Left ventricle myocardium inferior (tissue), 1 donor: ENCODE measurements around the gene OR52A5. TPM values are rescaled to one million over a fixed set of nuclear protein-coding genes. Genes with fewer than 3 reads are reported as not detected.
A peak's percentile ranks its signal among the peaks of the same experiment; 100 is the strongest.

ENCODE experiments used
- DNase-seq: peaks from one replicate; pipeline ENCODE4 v3.0.0-alpha.2; 2020
- H3K27ac ChIP-seq: fragments of 200-600 bp; replicated peaks from 2 replicates; pipeline ENCODE4 v1.8.0; 2021
- H3K27me3 ChIP-seq: fragments of 200-600 bp; 2 replicates; pipeline ENCODE4 v1.8.0; 2021; ENCODE audit warnings: low read depth
- H3K36me3 ChIP-seq: fragments of 200-600 bp; 2 replicates; pipeline ENCODE4 v1.8.0; 2021
- H3K4me1 ChIP-seq: fragments of 200-600 bp; 2 replicates; pipeline ENCODE4 v1.8.0; 2021
- H3K4me3 ChIP-seq: fragments of 200-600 bp; 2 replicates; pipeline ENCODE4 v1.8.0; 2021; ENCODE audit warnings: mild to moderate bottlenecking, moderate library complexity
- H3K9me3 ChIP-seq: fragments of 200-600 bp; replicated peaks from 2 replicates; pipeline ENCODE4 v1.8.0; 2021
- intact Hi-C: fragments of 100-400 bp; cut with micrococcal nuclease; formaldehyde crosslinking; loops from one replicate; pipeline ENCODE4 v1.11.0; 2022
- total RNA-seq: library from RNA; stranded (reverse); fragmentation: NEBNext Ultra II Directional; extraction: Animal tissue kit (Norgen Biotek cat#: 25700); gene quantifications from one replicate; pipeline ENCODE4 v1.2.1, GENCODE V29; 2021
- TF ChIP-seq, protein P1 (sequence below): fragments of 200-600 bp; IDR thresholded peaks from 2 replicates; pipeline ENCODE4 v1.8.0; 2021; ENCODE audit warnings: antibody characterized with exemption, mild to moderate bottlenecking, borderline replicate concordance
- donor health status: DM: no; HTN: yes; CAD: no; lungs with severe emphysema.

OR52A5 gene
- total RNA-seq, 1 donor from 2014 or later = not detected

DNA sequence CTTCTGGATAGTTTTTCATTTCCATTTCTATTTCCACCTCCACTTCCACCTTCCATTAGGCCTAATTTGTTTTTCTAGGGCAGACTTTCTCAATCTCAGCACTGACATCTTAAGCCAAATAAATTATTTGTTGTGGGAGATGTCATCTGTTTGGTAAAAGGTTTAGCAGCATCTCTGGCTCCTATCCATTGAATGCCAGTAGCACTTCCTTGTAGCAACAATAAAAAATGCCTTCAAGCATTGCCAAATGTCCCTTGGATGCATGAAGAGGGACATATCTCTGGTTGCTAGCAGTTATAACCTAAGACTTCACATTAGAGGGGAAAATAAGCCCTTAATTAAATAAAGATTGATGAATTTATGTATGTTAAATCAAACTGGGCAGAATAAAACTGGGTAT is 1.9 kb downstream of the OR52A5 start:
- Histone ChIP-seq H3K4me1 (no peaks in the 10 kb centered on the region), H3K27ac (no peak overlapping the region), H3K4me3 (no peak overlapping the region), H3K36me3 (no peaks in the 10 kb centered on the region), H3K9me3 (no peaks in the 10 kb centered on the region), H3K27me3 (no peaks in the 10 kb centered on the region)
- no peak for DNase-seq
- intact Hi-C loops = no loop called here
- TF ChIP-seq, protein P1, sequence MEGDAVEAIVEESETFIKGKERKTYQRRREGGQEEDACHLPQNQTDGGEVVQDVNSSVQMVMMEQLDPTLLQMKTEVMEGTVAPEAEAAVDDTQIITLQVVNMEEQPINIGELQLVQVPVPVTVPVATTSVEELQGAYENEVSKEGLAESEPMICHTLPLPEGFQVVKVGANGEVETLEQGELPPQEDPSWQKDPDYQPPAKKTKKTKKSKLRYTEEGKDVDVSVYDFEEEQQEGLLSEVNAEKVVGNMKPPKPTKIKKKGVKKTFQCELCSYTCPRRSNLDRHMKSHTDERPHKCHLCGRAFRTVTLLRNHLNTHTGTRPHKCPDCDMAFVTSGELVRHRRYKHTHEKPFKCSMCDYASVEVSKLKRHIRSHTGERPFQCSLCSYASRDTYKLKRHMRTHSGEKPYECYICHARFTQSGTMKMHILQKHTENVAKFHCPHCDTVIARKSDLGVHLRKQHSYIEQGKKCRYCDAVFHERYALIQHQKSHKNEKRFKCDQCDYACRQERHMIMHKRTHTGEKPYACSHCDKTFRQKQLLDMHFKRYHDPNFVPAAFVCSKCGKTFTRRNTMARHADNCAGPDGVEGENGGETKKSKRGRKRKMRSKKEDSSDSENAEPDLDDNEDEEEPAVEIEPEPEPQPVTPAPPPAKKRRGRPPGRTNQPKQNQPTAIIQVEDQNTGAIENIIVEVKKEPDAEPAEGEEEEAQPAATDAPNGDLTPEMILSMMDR = no peak

DNA sequence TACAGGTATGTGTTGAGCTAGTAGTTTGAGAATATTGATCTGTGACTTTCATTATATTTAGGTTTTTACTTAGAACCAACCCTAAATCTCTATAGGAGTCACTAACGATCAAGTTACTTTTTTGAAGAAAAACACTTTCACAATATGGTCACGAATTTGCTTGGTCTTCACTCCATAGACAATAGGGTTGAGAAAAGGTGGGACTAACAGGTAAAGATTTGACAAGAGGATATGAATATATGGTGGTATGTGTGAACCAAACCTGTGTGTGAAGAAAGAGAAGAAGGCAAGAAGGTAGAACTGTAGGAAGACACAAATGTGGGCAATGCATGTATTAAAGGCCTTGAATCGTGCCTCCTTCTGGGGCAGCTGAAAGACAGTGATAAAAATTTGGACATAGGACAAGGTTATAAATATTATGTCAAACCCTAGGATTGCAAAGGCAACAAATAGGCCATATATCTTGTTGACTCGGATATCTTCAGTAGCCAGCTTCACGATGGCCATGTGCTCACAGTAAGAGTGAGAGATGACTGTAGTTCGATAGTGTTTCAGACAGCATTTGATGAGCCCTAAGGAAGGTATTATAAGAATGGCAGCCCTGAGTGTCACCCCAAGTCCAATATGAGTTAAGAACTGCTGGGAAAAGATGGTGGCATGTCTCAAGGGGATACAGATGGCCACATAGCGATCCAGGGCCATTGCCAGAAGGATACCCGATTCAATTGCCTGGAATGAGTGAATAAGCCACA is 6.4 kb downstream of the OR52A5 start:
- Histone ChIP-seq H3K4me3 (no peak overlapping the region), H3K4me1 (no peaks in the 10 kb centered on the region), H3K9me3 (no peaks in the 10 kb centered on the region), H3K27ac (no peak overlapping the region), H3K27me3 (no peaks in the 10 kb centered on the region), H3K36me3 (no peaks in the 10 kb centered on the region)
- TF ChIP-seq, protein P1 = no peak
- intact Hi-C loops = no loop called here
- DNase-seq = no peak

DNA sequence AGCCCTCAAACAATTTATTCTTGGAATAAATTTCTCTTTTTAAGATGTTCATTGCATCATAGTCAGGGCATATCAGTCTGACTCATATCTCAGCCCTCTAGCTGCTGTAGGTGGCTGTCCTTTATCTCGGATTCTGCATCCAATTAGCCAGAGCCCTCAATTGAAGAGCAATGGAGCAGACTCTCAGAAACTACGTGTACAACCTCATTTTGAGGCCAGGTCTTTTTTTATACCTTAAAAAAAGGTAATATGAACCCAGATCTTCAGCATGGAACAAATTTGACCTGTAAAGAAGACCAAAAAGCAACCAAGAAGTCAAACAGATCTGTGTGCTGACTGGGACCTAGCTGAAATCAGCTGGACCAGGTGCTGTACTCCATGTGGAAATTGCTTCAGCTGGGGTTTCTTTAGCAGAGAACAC is 8.7 kb downstream of the OR52A5 start:
- TF ChIP-seq, protein P1 = no peak
- DNase-seq = no peak
- H3K4me3 ChIP-seq = no peak overlapping the region
- no peaks in the 10 kb centered on the region for H3K9me3 ChIP-seq
- intact Hi-C loops = no loop called here
- no peaks in the 10 kb centered on the region for H3K36me3 ChIP-seq
- no peaks in the 10 kb centered on the region for H3K4me1 ChIP-seq
- no peak overlapping the region for H3K27ac ChIP-seq
- H3K27me3 ChIP-seq = no peaks in the 10 kb centered on the region

DNA sequence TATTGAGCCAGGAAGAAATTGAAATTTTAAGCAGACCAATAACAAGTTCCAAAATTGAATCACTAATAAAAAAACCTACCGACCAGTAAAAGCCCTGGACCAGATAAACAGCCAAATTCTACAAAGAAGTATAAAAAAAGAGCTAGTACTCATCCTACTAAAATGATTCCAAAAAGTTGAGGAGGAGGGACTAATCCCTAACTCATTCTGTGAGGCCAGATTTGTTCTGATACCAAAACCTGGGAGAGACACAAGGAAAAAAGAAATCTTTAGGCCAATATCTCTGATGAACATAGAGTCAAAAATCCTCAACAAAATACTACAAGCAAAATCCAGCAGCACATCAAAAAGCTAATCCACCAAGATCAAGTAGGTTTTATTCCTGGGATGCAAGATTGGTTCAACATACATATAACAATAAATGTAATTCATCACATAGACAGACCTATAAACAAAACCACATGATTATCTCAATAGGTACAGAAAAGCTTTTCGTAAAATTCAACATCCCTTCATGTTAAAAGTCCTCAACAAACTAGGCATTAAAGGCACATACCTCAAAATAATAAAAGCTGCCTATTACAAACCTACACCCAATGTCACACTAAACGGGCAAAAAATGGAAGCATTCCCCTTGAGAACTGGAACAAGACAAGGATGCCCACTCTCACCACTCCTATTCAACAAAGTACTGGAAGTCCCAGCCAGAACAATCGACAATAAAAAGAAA is 13.1 kb downstream of the OR52A5 start:
- Histone ChIP-seq H3K4me1 (no peaks in the 10 kb centered on the region), H3K27ac (no peak overlapping the region), H3K9me3 (no peaks in the 10 kb centered on the region), H3K36me3 (no peaks in the 10 kb centered on the region), H3K4me3 (no peak overlapping the region), H3K27me3 (peaks cover 7% of the 10 kb centered on the region)
- TF ChIP-seq, protein P1 = no peak
- DNase-seq = no peak
- intact Hi-C loops = no loop called here

DNA sequence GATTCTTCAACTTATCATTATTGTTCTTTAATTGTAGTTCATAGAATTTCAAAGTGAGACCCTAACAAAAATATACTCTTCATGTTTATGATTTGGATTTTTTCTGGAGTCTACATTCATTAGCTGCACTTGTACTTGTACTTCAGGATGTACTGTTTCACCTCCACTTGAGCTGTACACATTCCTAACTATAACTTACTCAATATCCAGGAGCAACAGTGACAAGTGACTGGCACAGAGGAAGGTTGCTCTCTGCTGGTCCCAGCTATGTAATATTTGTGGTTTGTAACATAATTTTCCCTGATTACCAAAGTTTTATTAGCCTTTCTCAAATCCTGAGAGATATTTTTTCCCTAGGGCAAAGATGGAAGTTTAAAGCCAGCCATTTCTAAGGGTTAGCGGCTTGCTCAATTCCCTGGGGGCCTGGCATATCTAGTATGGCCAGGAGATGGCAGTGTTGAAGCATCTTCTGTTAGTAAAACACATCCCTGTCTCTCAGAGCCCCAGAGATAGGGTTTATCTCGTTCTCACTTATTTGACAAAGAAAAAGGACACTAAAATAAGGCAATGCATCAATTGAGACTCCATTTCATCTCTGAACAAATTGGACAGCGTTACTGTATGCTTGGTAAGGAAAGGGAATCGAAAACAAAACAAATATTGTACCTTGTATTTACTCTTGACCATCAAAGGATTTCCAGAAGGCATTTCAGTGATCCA is 14.2 kb downstream of the OR52A5 start:
- peaks cover 7% of the 10 kb centered on the region for H3K27me3 ChIP-seq
- no peak overlapping the region for H3K27ac ChIP-seq
- TF ChIP-seq, protein P1 = peak; percentile 83
- DNase-seq = peak; percentile 24
- no peaks in the 10 kb centered on the region for H3K9me3 ChIP-seq
- no peak overlapping the region for H3K4me3 ChIP-seq
- H3K36me3 ChIP-seq = no peaks in the 10 kb centered on the region
- intact Hi-C loops = no loop called here
- H3K4me1 ChIP-seq = no peaks in the 10 kb centered on the region
